ENCODE measurements around the gene ST6GAL1.
"Not testable (repeated sequence)": the region's sequence is repeated elsewhere in the genome, so short reads cannot be mapped to it uniquely, and the experiment has no call there.

The ST6GAL1 gene

DNA sequence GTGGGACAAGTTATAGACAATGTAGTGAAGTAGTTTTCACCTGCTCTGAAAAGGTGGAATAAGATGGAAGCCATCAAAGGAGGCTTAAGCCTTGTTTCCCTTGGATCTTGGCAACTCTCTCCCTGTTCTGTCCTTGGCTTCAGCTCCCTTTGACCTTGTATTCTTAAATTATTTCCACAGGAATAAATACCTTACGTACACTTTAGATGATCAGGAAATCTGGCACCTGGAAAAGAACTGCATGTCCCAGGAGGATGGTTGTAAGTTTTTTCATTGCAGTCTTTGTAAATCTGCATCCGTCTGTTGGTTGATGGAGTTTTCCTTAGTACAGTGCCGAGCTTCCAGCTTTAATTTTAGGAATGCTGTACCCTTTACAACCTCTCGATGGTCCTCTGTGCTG lies 11.8 kb downstream of the ST6GAL1 start:
- DNase-seq: no peak

DNA sequence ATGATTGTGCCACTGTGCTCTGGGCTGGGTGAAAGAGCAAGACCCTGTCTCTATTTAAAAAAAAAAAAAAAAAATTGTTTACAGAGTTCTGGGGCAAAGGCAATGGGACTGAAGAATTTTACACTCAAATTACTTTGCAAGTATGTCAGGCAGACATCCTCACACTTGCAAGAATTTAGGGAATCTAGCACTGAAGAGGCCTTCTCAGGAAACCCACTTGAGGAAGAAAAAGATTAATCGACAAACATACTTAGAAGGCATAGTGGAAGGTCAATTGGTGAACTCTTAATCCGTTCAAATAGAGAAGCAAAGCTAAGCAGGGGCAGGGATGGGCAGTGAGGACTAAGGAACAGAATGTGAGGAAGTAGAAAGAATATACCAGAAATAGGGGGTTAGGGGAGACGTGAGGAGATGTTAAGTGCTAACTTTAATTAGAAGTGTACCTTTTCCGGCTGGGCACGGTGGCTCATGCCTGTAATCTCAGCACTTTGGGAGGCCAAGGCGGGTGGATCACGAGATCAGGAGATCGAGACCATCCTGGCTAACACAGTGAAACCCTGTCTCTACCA lies 15.0 kb downstream of the ST6GAL1 start:
- DNase-seq: no peak

GRCh38 chr3:186946756-186947375 lies 16.5 kb downstream of the ST6GAL1 start:
- no peak for DNase-seq

- no peak for DNase-seq
These were observed 19.1 kb downstream of the ST6GAL1 start for GRCh38 chr3:186949281-186949982.

DNA sequence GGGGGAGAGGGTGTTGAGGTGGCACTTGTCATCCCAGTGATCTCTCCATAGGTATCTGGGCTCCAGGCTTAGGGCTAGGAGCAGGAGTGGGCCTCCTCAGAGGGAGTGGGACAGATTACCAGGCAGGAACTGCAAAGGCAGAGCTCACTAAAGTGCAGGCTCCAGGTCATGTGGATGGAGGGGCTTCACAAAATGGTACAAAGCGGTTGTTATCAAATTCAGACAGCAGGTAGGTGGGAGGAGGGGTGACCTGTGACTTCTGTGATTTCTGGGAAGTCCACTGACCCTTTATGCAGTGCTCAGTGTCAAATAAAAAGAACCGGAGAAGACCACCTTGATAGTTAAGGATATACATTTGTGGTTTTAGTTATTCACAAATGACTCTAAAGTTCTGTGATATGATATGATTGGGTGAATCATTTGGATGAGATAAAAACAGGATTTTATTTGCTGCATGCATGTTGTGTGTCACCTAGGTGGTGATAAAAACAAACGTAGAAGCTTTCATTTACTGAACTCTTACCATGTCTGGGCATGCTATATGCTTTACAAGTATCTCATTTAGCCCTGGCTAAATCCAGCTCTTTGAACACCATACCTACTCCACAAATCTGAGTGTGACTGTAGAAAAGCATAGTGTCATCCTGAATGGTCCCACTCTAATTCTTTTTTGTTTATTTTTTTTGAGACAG lies 20.2 kb downstream of the ST6GAL1 start:
- no peak for DNase-seq

DNA sequence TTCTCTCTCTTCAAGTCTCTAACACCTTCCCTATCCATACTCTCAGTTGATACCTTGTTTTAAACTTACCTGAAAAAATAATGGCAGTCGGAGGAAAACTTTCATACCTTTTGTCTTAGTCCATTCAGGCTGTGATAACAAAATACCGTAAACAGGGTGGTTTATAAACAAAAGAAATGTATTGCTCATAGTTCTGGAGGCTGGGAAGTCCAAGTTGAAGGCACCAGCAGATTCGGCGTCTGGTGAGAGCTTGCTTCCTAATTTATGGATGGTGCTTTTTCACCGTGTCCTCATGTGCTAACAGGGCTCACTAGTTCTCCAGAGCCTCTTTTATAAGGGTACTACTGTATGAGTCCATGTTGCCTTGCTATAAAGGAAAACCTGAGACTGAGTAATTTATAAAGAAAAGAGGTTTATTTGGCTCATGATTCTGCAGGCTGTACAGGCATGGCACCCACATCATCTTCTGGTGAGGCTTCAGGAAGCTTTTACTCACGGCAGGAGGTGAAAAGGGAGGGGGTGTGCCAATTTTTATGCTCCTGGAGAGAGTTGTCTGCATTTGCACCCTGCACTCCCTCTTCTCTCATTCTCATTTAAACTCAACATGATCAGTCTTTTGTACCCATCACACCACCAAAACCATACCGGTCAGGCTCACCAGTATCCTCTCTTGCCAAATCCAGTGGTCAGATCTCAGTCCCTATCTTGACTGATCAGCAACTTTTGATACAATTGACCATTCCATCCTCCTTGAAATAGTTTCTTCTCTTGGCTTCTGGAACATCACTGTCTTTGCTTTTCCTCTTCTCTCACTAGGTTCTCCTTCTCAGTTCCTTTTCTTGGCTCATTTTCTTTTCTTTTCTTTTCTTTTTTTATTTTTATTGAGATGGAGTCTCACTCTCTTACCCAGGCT lies 21.6 kb downstream of the ST6GAL1 start:
- no peak for DNase-seq

GRCh38 chr3:186953011-186953487 lies 22.7 kb downstream of the ST6GAL1 start:
- DNase-seq: no peak

DNA sequence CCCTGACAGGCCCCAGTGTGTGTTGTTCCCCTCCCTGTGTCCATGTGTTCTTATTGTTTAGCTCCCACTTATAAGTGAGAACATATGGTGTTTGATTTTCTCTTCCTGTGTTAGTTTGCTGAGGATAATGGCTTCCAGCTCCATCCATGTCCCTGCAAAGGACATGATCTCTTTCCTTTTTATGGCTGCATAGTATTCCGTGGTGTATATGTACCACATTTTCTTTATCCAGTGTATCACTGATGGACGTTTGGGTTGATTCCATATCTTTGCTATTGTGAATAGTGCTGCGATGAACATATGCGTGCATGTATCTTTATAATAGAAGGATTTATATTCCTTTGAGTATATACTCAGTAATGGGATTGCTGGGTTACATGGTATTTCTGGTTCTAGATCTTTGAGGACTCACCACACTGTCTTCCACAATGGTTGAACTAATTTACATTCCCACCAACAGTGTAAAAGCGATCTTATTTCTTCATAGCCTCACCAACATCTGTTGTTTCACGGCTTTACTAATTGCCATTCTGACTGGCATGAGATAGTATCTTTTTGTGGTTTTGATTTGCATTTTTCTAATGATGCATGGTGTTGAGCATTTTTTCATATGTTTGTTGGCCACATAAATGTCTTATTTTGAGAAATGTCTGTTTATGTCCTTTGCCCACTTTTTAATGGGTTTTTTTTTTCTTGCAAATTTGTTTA lies 23.8 kb downstream of the ST6GAL1 start:
- not testable (repeated sequence) for DNase-seq

DNA sequence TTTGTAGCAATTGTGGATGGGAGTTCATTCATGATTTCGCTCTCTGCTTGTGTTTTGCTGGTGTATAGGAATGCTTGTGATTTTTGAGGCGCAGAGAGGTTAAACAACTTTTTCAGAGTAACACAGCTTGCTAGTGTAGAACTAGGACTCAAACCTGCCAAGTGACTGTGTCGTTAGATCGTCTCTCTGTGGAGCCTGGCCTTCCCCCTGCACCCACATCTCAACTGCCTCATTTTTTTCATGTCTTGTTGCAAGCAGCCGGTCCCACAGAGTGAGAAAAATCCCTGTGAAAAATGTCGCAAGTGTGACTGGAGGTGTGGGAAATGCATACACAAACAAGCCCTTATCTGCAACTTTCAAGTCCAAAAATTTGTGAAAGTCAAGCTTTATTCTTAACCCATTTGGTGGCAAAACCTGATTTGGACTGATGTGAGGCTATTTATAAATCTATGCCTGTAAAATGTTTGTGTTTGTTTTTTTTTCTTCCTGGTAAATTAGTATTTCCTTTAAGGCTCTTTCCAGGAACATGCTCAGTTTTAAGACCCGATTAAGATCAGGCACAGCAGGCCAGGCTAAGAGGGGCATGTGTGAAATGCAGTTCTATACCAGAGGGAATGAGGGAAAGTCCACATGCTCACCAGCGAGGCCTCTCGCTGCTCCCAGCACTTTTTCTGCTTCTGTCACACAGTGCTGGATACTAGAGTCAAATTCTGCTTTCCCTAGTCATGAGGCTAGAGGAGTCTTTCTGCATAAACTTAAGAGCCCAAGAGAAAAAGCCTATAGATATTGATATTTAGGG lies 25.8 kb downstream of the ST6GAL1 start:
- DNase-seq: no peak

GRCh38 chr3:186959029-186959624 lies 28.8 kb downstream of the ST6GAL1 start:
- no peak for DNase-seq

DNA sequence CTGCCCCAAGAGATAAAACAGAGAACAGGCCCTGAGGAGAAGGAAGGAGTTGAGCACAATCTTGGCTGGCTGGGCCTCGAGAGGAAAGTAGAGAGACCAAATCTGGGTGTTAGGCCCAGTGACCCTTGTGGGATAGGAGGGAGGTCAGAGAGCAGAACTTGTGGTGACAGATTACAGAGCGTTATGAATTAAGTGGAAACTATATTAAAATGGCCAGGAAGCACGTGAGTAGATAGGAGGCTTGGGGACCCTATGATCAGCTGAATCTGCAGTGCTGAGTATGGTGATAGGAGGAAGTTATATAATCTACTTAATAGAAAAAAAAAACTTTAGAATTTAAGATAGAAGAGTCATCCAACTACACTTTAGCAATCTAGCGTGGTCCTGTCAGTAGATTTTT lies 30.0 kb downstream of the ST6GAL1 start:
- DNase-seq: no peak

GRCh38 chr3:186962445-186962844 lies 32.1 kb downstream of the ST6GAL1 start:
- DNase-seq: no peak

DNA sequence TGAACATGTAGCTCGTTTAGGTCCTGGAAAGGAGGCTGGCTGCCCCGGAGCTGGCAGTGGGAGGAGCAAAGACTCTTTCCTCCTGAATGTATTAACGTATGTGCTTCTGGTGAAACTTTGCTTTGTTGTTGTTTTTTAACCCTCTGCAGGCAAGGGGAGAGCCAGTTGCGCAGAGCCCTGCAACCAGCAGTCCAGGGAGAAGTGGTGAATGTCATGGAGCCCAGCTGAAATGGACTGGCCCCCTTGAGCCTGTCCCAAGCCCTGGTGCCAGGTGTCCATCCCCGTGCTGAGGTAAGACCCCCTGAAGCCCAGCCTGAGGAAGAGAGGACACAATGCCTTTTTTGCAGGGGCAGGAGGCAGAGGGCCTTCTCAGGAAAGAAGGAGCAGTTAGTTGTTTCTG lies 33.3 kb downstream of the ST6GAL1 start:
- DNase-seq: no peak

DNA sequence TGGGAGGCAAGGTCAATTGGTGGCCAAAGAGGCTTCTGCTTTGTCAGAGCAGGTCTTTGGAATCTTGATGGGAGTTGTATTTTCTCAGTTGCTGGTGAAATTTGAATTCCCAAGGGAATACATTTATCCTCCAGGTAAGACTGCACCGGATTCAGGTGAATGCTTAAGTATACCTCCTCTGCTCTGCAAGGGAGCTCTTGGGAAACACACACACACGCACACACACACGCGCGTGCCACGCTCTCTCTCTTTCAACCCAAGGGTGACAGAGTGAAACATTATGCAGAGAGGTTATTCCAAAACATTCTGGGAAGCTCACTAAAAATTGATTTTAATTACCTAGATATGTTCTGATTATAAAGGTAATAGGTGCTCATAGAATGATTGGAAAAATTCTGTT lies 33.7 kb downstream of the ST6GAL1 start:
- no peak for DNase-seq

- no peak for DNase-seq
These were observed 34.3 kb downstream of the ST6GAL1 start for GRCh38 chr3:186964616-186965015.

DNA sequence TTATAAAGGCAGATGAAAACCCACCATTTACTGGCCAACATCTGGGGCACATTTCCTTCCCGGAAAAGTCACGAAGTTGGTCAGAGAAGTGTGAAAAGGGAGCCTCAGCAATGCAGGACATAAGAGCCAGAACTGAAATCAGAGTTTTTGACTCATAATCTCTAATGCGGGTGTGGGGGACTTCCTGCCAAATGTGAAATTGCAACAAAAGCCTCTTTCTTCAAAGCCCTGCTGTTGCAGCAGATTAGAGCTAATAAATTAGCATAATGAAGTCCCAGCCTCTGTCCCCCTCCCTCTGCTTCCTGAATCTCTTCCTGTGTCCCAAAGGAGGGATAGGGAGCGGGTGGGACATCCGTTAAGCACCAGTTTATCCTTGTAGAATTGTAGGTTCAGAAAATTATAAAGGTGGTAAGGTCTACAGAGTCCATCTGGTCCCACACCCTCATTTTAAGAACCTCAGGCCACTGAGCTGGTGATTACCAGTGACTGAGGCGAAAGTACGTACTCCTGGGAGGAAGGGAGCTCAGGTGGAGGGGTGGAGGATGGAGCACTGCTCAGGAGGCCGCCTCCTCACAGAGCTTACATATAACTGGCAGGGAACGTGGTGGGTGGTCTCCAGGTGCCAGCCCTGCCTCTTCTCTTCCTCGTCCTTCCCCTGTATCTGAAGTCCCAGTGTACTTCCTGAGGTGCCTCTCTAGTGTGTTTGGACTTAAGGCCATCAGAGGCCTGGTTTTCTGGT lies 35.0 kb downstream of the ST6GAL1 start:
- peak; percentile 19 for DNase-seq

DNA sequence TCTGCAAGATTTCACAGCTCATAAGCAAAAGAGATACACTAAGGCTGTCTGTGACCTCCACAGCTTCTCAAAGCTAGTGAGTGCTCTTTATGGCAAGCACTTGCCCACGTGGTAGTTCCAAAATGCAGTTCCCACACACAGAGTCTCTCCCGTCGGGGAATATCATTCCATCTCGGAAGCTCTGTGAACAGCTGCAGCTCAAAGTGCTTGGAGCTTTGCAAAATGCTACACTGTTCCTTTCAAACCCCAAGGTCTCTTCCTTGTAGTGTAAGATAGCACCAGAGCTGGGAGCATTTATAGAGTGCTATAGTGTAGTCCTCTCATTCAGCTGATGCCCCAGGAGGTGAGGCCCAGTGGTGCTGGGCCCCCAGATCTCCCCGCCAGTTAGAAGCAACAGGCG lies 36.1 kb downstream of the ST6GAL1 start:
- DNase-seq: no peak

- not testable (repeated sequence) for DNase-seq
These were observed 36.9 kb downstream of the ST6GAL1 start for GRCh38 chr3:186967236-186967635.

DNA sequence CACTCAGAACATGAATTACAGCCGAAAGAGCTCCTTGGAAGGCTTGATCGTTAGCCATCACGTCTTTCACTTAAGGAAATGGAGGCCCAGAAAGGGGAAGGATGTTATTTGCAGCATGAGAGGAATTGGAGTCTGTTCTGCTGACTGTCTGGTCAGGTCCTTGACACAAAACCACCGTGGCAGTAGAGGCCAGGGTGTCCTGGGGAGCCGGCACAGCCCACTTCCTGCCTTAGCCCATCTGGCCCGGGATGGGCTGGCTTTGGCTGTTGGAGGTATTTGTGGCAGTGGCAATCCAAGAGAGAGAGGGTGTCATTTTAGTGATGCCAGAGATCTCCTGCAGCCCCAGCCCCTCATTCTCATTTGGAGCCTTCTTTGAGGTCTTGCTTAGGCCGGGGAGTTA lies 37.4 kb downstream of the ST6GAL1 start:
- DNase-seq: no peak

- no peak for DNase-seq
These were observed 39.3 kb downstream of the ST6GAL1 start for GRCh38 chr3:186969607-186970006.
